GM19023 (cell line): ENCODE data around the gene MIOX.
"Not testable (repeated sequence)": the region's sequence is repeated elsewhere in the genome, so short reads cannot be mapped to it uniquely, and the experiment has no call there.

Experiments used
- ATAC-seq: cut with Tn5 transposase; IDR thresholded peaks from one replicate; pipeline ENCODE4 v1.9.1; 2021; ENCODE audit warnings: mild to moderate bottlenecking, moderate library complexity; ENCODE audit not compliant: unreplicated experiment

The MIOX gene

GRCh38 chr22:50513175-50513574, 26.5 kb downstream of the MIOX start:
- ATAC-seq: no peak

- no peak for ATAC-seq
These were observed 29.4 kb downstream of the MIOX start for GRCh38 chr22:50516068-50516467.

GRCh38 chr22:50516891-50517290, 30.2 kb downstream of the MIOX start:
- no peak for ATAC-seq

- no peak for ATAC-seq
These were observed 31.0 kb downstream of the MIOX start for GRCh38 chr22:50517495-50518260.

- ATAC-seq: no peak
These were observed 31.9 kb downstream of the MIOX start for GRCh38 chr22:50518606-50519005.

- no peak for ATAC-seq
These were observed 32.5 kb downstream of the MIOX start for GRCh38 chr22:50519151-50519550.

- ATAC-seq: not testable (repeated sequence)
These were observed 33.5 kb downstream of the MIOX start for GRCh38 chr22:50520184-50520583.

- ATAC-seq: no peak
These were observed 34.3 kb downstream of the MIOX start for GRCh38 chr22:50520826-50521453.

GRCh38 chr22:50521710-50522109, 35.1 kb downstream of the MIOX start:
- ATAC-seq: no peak

GRCh38 chr22:50522208-50522805, 35.6 kb downstream of the MIOX start:
- ATAC-seq: no peak

- no peak for ATAC-seq
These were observed 36.3 kb downstream of the MIOX start for GRCh38 chr22:50522806-50523438.

- no peak for ATAC-seq
These were observed 36.8 kb downstream of the MIOX start for GRCh38 chr22:50523458-50523805.

GRCh38 chr22:50523806-50524675, 37.4 kb downstream of the MIOX start:
- ATAC-seq: no peak

GRCh38 chr22:50524676-50525103, 38.0 kb downstream of the MIOX start:
- ATAC-seq: no peak

- ATAC-seq: peak; percentile 36
These were observed 38.6 kb downstream of the MIOX start, which contains the start of gene SCO2 for GRCh38 chr22:50525104-50525857. SCO2 (minus strand) TSS chr22:50525598; CDS start chr22:50524411, 1,187 bp downstream.

- ATAC-seq: peak; percentile 15
These were observed 39.1 kb downstream of the MIOX start for GRCh38 chr22:50525858-50526107.

GRCh38 chr22:50526108-50526833, 39.6 kb downstream of the MIOX start:
- ATAC-seq: peak; percentile 27

GRCh38 chr22:50526834-50527801, 40.5 kb downstream of the MIOX start:
- no peak for ATAC-seq
